Mesothelial cell of epicardium (in vitro differentiated cells): ENCODE data around the gene ST7. TPM values are rescaled to one million over a fixed set of nuclear protein-coding genes. Genes with fewer than 3 reads are reported as not detected.
"Not testable (repeated sequence)": the region's sequence is repeated elsewhere in the genome, so short reads cannot be mapped to it uniquely, and the experiment has no call there.

ENCODE experiments used
- DNase-seq, 2 experiments: peaks; one replicate each; pipeline ENCODE4 v3.0.0; 2021; ENCODE audit warnings: low spot score in 2 of 2; ENCODE audit not compliant: unreplicated experiment in 2 of 2
- H3K27ac Mint-ChIP-seq: 2 replicates; pipeline ENCODE4 v1.8.0; 2021; ENCODE audit warnings: mixed read lengths
- H3K27me3 Mint-ChIP-seq: 2 replicates; pipeline ENCODE4 v1.8.0; 2021; ENCODE audit warnings: low read depth, mixed read lengths
- H3K36me3 Mint-ChIP-seq: 2 replicates; pipeline ENCODE4 v1.8.0; 2021; ENCODE audit warnings: mixed read lengths
- H3K4me1 Mint-ChIP-seq: 2 replicates; pipeline ENCODE4 v1.8.0; 2021; ENCODE audit warnings: mixed read lengths
- H3K4me3 Mint-ChIP-seq: 2 replicates; pipeline ENCODE4 v1.8.0; 2021; ENCODE audit warnings: mild to moderate bottlenecking, moderate library complexity, mixed read lengths
- H3K9me3 Mint-ChIP-seq: 2 replicates; pipeline ENCODE4 v1.8.0; 2021; ENCODE audit warnings: mixed read lengths
- total RNA-seq: library from RNA; stranded (reverse); gene quantifications from 3 replicates; pipeline ENCODE4 v1.2.1, GENCODE V29; 2021
- TF ChIP-seq, protein P1 (sequence below): fragments of 200-600 bp; sonication (generic); IDR thresholded peaks from one replicate; pipeline ENCODE4 v1.5.0; 2021; ENCODE audit warnings: antibody characterized with exemption; ENCODE audit not compliant: unreplicated experiment

The ST7 gene
- total RNA-seq, 1 donor from 2014 or later, result 40.5 TPM

DNA sequence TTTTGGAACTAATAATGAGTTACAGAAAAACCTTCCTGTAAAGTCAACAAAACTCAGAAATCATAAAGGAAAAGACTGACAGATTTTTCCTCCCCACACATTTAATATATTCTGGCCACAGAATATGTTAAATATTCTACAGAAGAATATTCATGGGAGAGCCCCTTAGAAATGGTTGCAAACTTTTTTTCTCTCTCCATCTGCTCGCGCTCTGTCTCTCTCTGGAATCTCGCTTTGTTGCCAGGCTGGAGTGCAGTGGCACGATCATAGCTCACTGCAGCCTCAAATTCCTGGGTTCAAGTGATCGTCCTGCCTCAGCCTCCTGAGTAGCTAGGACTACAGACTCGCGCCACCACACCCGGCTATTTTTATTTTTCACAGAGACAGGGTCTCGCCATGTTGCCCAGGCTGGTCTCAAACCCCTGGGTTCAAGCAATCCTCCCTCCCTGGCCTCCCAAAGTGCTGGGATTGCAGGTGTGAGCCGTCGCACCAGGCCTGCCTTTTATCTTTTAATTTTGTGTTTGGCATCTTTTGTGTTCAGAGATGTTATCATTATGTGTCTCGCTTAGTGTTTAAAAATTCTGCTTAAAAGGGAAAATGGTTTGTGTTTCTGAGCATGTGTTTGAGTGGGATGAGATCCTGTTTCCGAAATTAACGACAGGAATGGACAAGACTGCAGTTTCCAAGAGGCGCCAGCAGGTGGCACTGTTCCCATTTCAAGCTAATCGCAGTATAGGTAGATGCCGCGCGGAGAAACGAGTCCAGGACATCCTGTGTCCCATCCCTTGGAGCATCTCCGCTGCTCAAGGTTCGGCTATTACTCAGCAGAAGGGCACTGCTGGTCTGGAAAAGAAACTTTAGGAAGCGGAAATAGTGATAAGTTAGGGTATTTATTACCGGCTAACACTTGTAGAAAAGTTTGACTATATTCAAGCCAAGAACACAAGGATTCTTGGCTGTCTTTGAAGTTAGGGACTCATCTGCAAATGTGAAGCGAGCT is 23.1 kb upstream of the ST7 start:
- Mint-ChIP-seq H3K9me3 (no peaks in the 10 kb centered on the region), H3K27ac (no peak overlapping the region), H3K36me3 (no peaks in the 10 kb centered on the region), H3K4me1 (no peaks in the 10 kb centered on the region), H3K4me3 (no peak overlapping the region), H3K27me3 (no peaks in the 10 kb centered on the region)
- DNase-seq, result peak; percentile 62 to 86
- TF ChIP-seq, protein P1, sequence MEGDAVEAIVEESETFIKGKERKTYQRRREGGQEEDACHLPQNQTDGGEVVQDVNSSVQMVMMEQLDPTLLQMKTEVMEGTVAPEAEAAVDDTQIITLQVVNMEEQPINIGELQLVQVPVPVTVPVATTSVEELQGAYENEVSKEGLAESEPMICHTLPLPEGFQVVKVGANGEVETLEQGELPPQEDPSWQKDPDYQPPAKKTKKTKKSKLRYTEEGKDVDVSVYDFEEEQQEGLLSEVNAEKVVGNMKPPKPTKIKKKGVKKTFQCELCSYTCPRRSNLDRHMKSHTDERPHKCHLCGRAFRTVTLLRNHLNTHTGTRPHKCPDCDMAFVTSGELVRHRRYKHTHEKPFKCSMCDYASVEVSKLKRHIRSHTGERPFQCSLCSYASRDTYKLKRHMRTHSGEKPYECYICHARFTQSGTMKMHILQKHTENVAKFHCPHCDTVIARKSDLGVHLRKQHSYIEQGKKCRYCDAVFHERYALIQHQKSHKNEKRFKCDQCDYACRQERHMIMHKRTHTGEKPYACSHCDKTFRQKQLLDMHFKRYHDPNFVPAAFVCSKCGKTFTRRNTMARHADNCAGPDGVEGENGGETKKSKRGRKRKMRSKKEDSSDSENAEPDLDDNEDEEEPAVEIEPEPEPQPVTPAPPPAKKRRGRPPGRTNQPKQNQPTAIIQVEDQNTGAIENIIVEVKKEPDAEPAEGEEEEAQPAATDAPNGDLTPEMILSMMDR, result peak; percentile 96

DNA sequence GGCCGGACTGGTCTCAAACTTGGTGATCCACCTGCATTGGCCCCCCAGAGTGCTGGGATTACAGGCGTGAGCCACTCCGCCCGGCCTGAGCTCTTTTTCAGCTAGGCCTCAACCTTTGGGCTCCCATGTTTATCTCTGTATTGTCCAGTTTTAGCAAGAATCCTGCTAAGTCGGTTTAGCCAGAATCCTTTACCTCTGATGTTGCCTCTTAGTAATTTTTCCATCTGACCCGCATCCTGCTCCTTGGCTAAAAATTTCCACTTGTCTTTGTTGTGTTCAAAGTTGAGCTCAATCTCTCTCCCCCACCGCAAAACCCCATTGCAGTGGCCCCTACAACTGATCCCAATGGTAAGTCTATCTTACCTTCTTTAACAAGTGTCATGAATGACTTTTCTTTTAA is 20.7 kb upstream of the ST7 start:
- TF ChIP-seq, protein P1, result no peak
- no peak for DNase-seq
- no peaks in the 10 kb centered on the region for H3K36me3 Mint-ChIP-seq
- peaks cover 4% of the 10 kb centered on the region for H3K4me1 Mint-ChIP-seq
- no peak overlapping the region for H3K27ac Mint-ChIP-seq
- H3K9me3 Mint-ChIP-seq, result no peaks in the 10 kb centered on the region
- H3K27me3 Mint-ChIP-seq, result no peaks in the 10 kb centered on the region
- no peak overlapping the region for H3K4me3 Mint-ChIP-seq

DNA sequence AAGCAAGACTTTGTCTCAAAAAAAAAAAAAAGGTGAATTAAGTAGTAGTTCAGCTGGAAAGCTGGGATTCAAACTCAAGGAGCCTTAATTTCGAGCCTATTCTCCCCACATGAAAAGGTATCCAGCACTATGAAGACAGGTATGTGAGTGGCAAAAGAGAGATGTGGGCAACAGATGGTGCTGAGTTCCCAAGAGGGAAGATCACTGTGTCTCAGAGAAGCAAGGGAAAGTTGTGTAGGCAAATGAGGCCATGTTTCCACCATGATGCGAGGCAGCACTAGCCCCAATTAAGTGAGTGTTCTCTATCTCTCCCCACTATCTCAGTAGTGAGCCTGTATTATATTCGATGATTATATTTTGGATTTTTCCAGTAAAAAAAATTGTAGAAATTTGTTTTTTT is 19.8 kb upstream of the ST7 start:
- no peaks in the 10 kb centered on the region for H3K36me3 Mint-ChIP-seq
- H3K4me1 Mint-ChIP-seq, result peaks cover 8% of the 10 kb centered on the region
- H3K27ac Mint-ChIP-seq, result no peak overlapping the region
- no peak overlapping the region for H3K4me3 Mint-ChIP-seq
- H3K27me3 Mint-ChIP-seq, result no peaks in the 10 kb centered on the region
- H3K9me3 Mint-ChIP-seq, result no peaks in the 10 kb centered on the region
- TF ChIP-seq, protein P1, result no peak
- DNase-seq, result no peak

DNA sequence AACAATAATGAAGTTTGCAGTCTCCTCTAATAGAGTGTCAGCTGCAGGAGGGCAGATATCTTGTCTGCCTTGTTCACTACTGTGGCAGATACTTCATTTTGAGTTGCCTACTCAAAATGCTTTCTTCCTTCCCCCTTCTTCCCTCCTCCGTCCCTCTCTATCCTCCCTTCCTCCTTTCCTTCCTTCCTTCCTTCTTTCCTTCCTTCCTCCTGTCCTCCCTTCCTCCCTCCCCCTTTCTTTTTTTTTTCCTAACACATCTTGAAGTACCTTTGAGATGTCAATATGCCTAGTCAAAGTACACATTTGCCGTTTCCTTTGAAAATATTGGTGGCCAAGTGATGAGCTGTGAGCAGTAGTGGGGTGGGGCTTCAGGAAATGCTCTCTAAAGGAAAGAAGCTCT is 18.7 kb upstream of the ST7 start:
- Mint-ChIP-seq H3K36me3 (no peaks in the 10 kb centered on the region), H3K9me3 (no peaks in the 10 kb centered on the region)

DNA sequence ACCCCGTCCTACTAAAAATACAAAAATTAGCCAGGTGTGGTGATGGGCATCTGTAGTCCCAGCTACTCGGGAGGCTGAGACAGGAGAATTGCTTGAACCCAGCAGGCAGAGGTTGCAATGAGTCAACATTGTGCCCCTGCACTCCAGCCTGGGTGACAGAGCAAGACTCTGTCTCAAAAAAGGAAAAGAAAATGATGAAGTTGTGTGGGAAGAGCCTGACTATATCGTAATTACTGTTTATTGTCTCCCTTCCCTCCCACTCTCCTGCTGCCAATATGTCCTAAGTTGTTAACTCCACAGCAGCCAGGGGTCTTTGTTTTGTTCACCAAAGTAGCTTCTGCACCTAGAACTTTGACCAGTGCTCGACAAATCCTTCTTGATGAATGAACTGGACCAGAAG is 16.5 kb upstream of the ST7 start:
- H3K9me3 Mint-ChIP-seq, result not testable (repeated sequence)

More for the DNA sequence above, 18.7 kb upstream of the ST7 start:
- Mint-ChIP-seq H3K27me3 (no peaks in the 10 kb centered on the region), H3K4me3 (no peak overlapping the region), H3K27ac (no peak overlapping the region), H3K4me1 (peaks cover 11% of the 10 kb centered on the region)
- DNase-seq, result no peak
- TF ChIP-seq, protein P1, result no peak

DNA sequence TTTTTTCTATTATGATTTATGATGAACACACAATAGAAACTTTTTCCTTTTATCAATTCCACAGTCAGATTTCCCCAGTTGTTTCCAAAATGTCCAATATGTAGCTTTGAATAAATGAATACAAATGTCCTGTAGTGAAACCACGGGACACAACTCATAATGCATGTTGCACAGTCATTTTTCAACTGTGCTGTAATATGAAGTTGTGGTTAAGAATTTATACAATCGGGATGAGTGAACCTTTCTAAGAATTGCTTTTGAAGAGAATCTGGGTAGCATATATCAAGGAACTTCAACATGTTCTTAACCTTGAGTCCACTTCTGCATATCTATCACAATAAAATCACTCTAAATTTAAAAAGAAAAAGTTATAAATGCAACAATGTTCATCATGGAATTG is 14.6 kb upstream of the ST7 start:
- no peak overlapping the region for H3K27ac Mint-ChIP-seq
- H3K27me3 Mint-ChIP-seq, result no peaks in the 10 kb centered on the region
- no peak for DNase-seq
- TF ChIP-seq, protein P1, result no peak
- H3K9me3 Mint-ChIP-seq, result no peaks in the 10 kb centered on the region
- H3K36me3 Mint-ChIP-seq, result no peaks in the 10 kb centered on the region
- peaks cover 11% of the 10 kb centered on the region for H3K4me1 Mint-ChIP-seq
- no peak overlapping the region for H3K4me3 Mint-ChIP-seq

More for the DNA sequence above, 16.5 kb upstream of the ST7 start:
- not testable (repeated sequence) for H3K4me3 Mint-ChIP-seq, H3K27ac Mint-ChIP-seq, H3K27me3 Mint-ChIP-seq, DNase-seq, H3K36me3 Mint-ChIP-seq
- peaks cover 11% of the 10 kb centered on the region for H3K4me1 Mint-ChIP-seq
